RPMI8226 (cell line): ENCODE data around the gene CLSTN3.
A peak's percentile ranks its signal among the peaks of the same experiment; 100 is the strongest.

Source experiments
- DNase-seq: peaks from one replicate; pipeline ENCODE4 v3.0.0-alpha.2; 2015

Gene CLSTN3

GRCh38 chr12:7128681-7129286 lies 1.4 kb upstream of the CLSTN3 start, which contains the start of gene RBP5:
RBP5 (minus strand) TSS chr12:7128889; CDS start chr12:7128775, 114 bp downstream.
- no peak for DNase-seq

GRCh38 chr12:7129287-7129871 lies 792 bp upstream of the CLSTN3 start:
- no peak for DNase-seq

- peak; percentile 84 for DNase-seq
Observed at GRCh38 chr12:7130701-7131501, 730 bp downstream of the CLSTN3 start.

- peak; percentile 28 for DNase-seq
Observed at GRCh38 chr12:7131502-7131866, 1.3 kb downstream of the CLSTN3 start.

- no peak for DNase-seq
Observed at GRCh38 chr12:7134396-7135166, 4.4 kb downstream of the CLSTN3 start.

GRCh38 chr12:7136071-7136470 lies 5.9 kb downstream of the CLSTN3 start:
- DNase-seq = no peak

GRCh38 chr12:7136676-7137075 lies 6.5 kb downstream of the CLSTN3 start:
- DNase-seq = no peak

- no peak for DNase-seq
Observed at GRCh38 chr12:7137908-7138307, 7.7 kb downstream of the CLSTN3 start.

- no peak for DNase-seq
Observed at GRCh38 chr12:7139200-7139599, 9.0 kb downstream of the CLSTN3 start.

- no peak for DNase-seq
Observed at GRCh38 chr12:7141351-7142005, 11.3 kb downstream of the CLSTN3 start.

GRCh38 chr12:7142056-7142644 lies 12.0 kb downstream of the CLSTN3 start:
- peak; percentile 79 for DNase-seq

- no peak for DNase-seq
Observed at GRCh38 chr12:7142809-7143465, 12.8 kb downstream of the CLSTN3 start.

- no peak for DNase-seq
Observed at GRCh38 chr12:7143564-7143963, 13.4 kb downstream of the CLSTN3 start.

GRCh38 chr12:7144414-7145120 lies 14.4 kb downstream of the CLSTN3 start:
- DNase-seq = peak; percentile 47

- no peak for DNase-seq
Observed at GRCh38 chr12:7145671-7146070, 15.5 kb downstream of the CLSTN3 start.

GRCh38 chr12:7146228-7146627 lies 16.1 kb downstream of the CLSTN3 start:
- no peak for DNase-seq

GRCh38 chr12:7146906-7147305 lies 16.7 kb downstream of the CLSTN3 start:
- DNase-seq = no peak

GRCh38 chr12:7150356-7150755 lies 20.2 kb downstream of the CLSTN3 start:
- no peak for DNase-seq

- no peak for DNase-seq
Observed at GRCh38 chr12:7150841-7151240, 20.7 kb downstream of the CLSTN3 start.

GRCh38 chr12:7151532-7151931 lies 21.4 kb downstream of the CLSTN3 start:
- no peak for DNase-seq

GRCh38 chr12:7152818-7153217 lies 22.6 kb downstream of the CLSTN3 start:
- DNase-seq = no peak
